GM23338 (cell line): ENCODE data around the gene SYNPO2. TPM values are rescaled to one million over a fixed set of nuclear protein-coding genes. Genes with fewer than 3 reads are reported as not detected.

ENCODE experiments used
- ATAC-seq: fragments of 200-7000 bp; cut with Tn5 transposase; 3 replicates; pipeline ENCODE4 v1.9.1; 2020
- DNase-seq: peaks from one replicate; pipeline ENCODE4 v3.0.0-alpha.2; 2015; ENCODE audit warnings: low spot score
- H2AFZ ChIP-seq: fragments of 200-600 bp; sonication (generic); 2 replicates; pipeline ENCODE4 v1.8.0; 2016; ENCODE audit warnings: antibody characterized with exemption, mild to moderate bottlenecking, moderate library complexity
- H3F3A ChIP-seq: fragments of 200-600 bp; sonication (generic); replicated peaks from 2 replicates; pipeline ENCODE4 v1.8.0; 2017; ENCODE audit warnings: antibody characterized with exemption, mixed run types, low read depth
- H3K27ac ChIP-seq: fragments of 200-600 bp; sonication (generic); 2 replicates; pipeline ENCODE4 v1.6.1; 2016; ENCODE audit warnings: low read depth
- H3K27me3 ChIP-seq: fragments of 200-600 bp; sonication (generic); 2 replicates; pipeline ENCODE4 v1.8.0; 2016; ENCODE audit warnings: mild to moderate bottlenecking, mixed run types, moderate library complexity; ENCODE audit not compliant: insufficient read depth
- H3K36me3 ChIP-seq: fragments of 200-600 bp; sonication (generic); 2 replicates; pipeline ENCODE4 v1.8.0; 2016; ENCODE audit warnings: mild to moderate bottlenecking; ENCODE audit not compliant: insufficient read depth
- H3K4me1 ChIP-seq: fragments of 200-600 bp; sonication (generic); 2 replicates; pipeline ENCODE4 v1.8.0; 2016; ENCODE audit warnings: mild to moderate bottlenecking, moderate library complexity; ENCODE audit not compliant: insufficient read depth
- H3K4me2 ChIP-seq: fragments of 200-600 bp; sonication (generic); 2 replicates; pipeline ENCODE4 v1.7.1; 2017; ENCODE audit warnings: mixed run types
- H3K4me3 ChIP-seq: fragments of 200-600 bp; sonication (generic); 2 replicates; pipeline ENCODE4 v1.6.1; 2016; ENCODE audit warnings: mixed run types
- H3K79me2 ChIP-seq: fragments of 200-600 bp; sonication (generic); replicated peaks from 2 replicates; pipeline ENCODE4 v1.8.0; 2017; ENCODE audit warnings: mild to moderate bottlenecking; ENCODE audit not compliant: insufficient read depth
- H3K9me2 ChIP-seq: fragments of 200-600 bp; sonication (generic); 2 replicates; pipeline ENCODE4 v1.8.0; 2017; ENCODE audit not compliant: insufficient read depth
- H4K20me1 ChIP-seq: fragments of 200-600 bp; sonication (generic); replicated peaks from 2 replicates; pipeline ENCODE4 v1.8.0; 2017; ENCODE audit warnings: mild to moderate bottlenecking; ENCODE audit not compliant: insufficient read depth
- H3K27ac Mint-ChIP-seq: 2 replicates; pipeline ENCODE4 v1.8.0; 2020; ENCODE audit warnings: inconsistent platforms, mild to moderate bottlenecking, moderate library complexity, mixed read lengths
- H3K27me3 Mint-ChIP-seq: 3 replicates; pipeline ENCODE4 v1.8.0; 2022; ENCODE audit warnings: low read depth, mild to moderate bottlenecking, moderate library complexity, mixed read lengths, inconsistent platforms; ENCODE audit not compliant: insufficient read depth, poor library complexity
- H3K36me3 Mint-ChIP-seq: 3 replicates; pipeline ENCODE4 v1.8.0; 2021; ENCODE audit warnings: low read depth, mild to moderate bottlenecking, inconsistent platforms, moderate library complexity, mixed read lengths
- H3K4me1 Mint-ChIP-seq: 3 replicates; pipeline ENCODE4 v1.8.0; 2020; ENCODE audit warnings: mild to moderate bottlenecking, inconsistent platforms, mixed read lengths
- H3K4me3 Mint-ChIP-seq: 3 replicates; pipeline ENCODE4 v1.8.0; 2021; ENCODE audit warnings: moderate library complexity, mild to moderate bottlenecking, inconsistent platforms, mixed read lengths
- H3K9me3 Mint-ChIP-seq: 3 replicates; pipeline ENCODE4 v1.8.0; 2020; ENCODE audit warnings: moderate library complexity, mild to moderate bottlenecking, inconsistent platforms, mixed read lengths
- CREB1 ChIP-seq: fragments of 250-450 bp; sonication (Bioruptor Pico); IDR thresholded peaks from 2 replicates; pipeline ENCODE4 v1.5.0; 2020; ENCODE audit warnings: low read depth, mild to moderate bottlenecking, moderate library complexity
- ETS1 ChIP-seq: IDR thresholded peaks from 2 replicates; pipeline ENCODE4 v1.6.1; 2016; ENCODE audit warnings: antibody characterized with exemption
- EZH2 ChIP-seq: fragments of 200-600 bp; sonication (generic); IDR thresholded peaks from one replicate; pipeline ENCODE4 v1.8.0; 2017; ENCODE audit warnings: antibody characterized with exemption, mild to moderate bottlenecking, low read depth; ENCODE audit not compliant: unreplicated experiment
- EZH2phosphoT487 ChIP-seq: fragments of 200-600 bp; sonication (generic); IDR thresholded peaks from one replicate; pipeline ENCODE4 v1.8.1; 2018; ENCODE audit warnings: antibody characterized with exemption; ENCODE audit not compliant: unreplicated experiment
- JUNB ChIP-seq: IDR thresholded peaks from one replicate; pipeline ENCODE4 v1.6.1; 2016; ENCODE audit warnings: antibody characterized with exemption; ENCODE audit not compliant: unreplicated experiment
- NANOG ChIP-seq: IDR thresholded peaks from 2 replicates; pipeline ENCODE4 v1.6.1; 2016; ENCODE audit warnings: antibody characterized with exemption, borderline replicate concordance
- POLR2AphosphoS5 ChIP-seq: IDR thresholded peaks from 2 replicates; pipeline ENCODE4 v1.6.1; 2016; ENCODE audit warnings: antibody characterized with exemption, low read depth
- STAT1 ChIP-seq: IDR thresholded peaks from one replicate; pipeline ENCODE4 v1.6.1; 2016; ENCODE audit warnings: antibody characterized with exemption; ENCODE audit not compliant: unreplicated experiment
- ZNF114 ChIP-seq: fragments of 250-450 bp; sonication (Bioruptor Pico); IDR thresholded peaks from 2 replicates; pipeline ENCODE4 v1.5.0; 2020; ENCODE audit warnings: mild to moderate bottlenecking, moderate library complexity
- ZNF331 ChIP-seq: fragments of 250-450 bp; sonication (Bioruptor Pico); IDR thresholded peaks from 2 replicates; pipeline ENCODE4 v1.5.0; 2020; ENCODE audit warnings: low read depth, mild to moderate bottlenecking, moderate library complexity
- polyA plus RNA-seq: library from polyadenylated mRNA; unstranded; fragments of >200 nt; fragmentation: Nextera tagmentation; extraction: Ambion mirVana; gene quantifications from 2 replicates; pipeline ENCODE4 v1.2.1, GENCODE V29; 2016
- total RNA-seq: library from RNA; depleted of rRNA; stranded (reverse); fragments of >200 nt; shearing (Covaris generic); gene quantifications from 2 replicates; pipeline ENCODE4 v1.2.3, GENCODE V29; 2014
- TF ChIP-seq, protein P1 (sequence below): IDR thresholded peaks from one replicate; pipeline ENCODE4 v1.6.1; 2018; ENCODE audit warnings: antibody characterized with exemption; ENCODE audit not compliant: unreplicated experiment
- TF ChIP-seq, protein P2 (sequence below): fragments of 250-450 bp; sonication (Bioruptor Pico); IDR thresholded peaks from 2 replicates; pipeline ENCODE4 v1.5.0; 2020; ENCODE audit warnings: mild to moderate bottlenecking, moderate library complexity
- TF ChIP-seq, protein P3 (sequence below), 2 experiments: fragments of 200-600 bp in 1 of 2; sonication (generic) in 1 of 2; conservative IDR thresholded peaks; 2 replicates each; pipeline versions ENCODE4 v1.5.1 to v1.6.1; 2016 to 2017; ENCODE audit warnings: antibody characterized with exemption in 2 of 2, low read depth in 2 of 2, mild to moderate bottlenecking in 2 of 2, moderate library complexity in 1 of 2

The SYNPO2 gene
- total and polyA plus RNA-seq, 2 experiments from 2014 or later = 2.1 to 3.4 TPM

GRCh38 chr4:119005928-119006460 is 117.3 kb downstream of the SYNPO2 start:
- Mint-ChIP-seq H3K4me1 (peaks cover 14% of the 10 kb centered on the region), H3K27me3 (peaks cover 3% of the 10 kb centered on the region), H3K4me3 (no peak overlapping the region), H3K9me3 (peaks cover 3% of the 10 kb centered on the region; the same call in 1 of the 3 replicates), H3K36me3 (no peaks in the 10 kb centered on the region), H3K27ac (no peak overlapping the region)
- H3F3A ChIP-seq = no peaks in the 10 kb centered on the region
- H3K36me3 ChIP-seq = no peaks in the 10 kb centered on the region
- peaks cover 9% of the 10 kb centered on the region for H3K4me1 ChIP-seq
- H3K4me3 ChIP-seq = no peak overlapping the region
- ATAC-seq = no peak
- TF ChIP-seq EZH2phosphoT487 (no peak), EZH2 (no peak), POLR2AphosphoS5 (no peak), ZNF114 (CRISPR knock-in tag) (no peak), STAT1 (no peak), JUNB (no peak), ETS1 (no peak), ZNF331 (CRISPR knock-in tag) (no peak), CREB1 (CRISPR knock-in tag) (no peak), NANOG (no peak)
- TF ChIP-seq, protein P1, sequence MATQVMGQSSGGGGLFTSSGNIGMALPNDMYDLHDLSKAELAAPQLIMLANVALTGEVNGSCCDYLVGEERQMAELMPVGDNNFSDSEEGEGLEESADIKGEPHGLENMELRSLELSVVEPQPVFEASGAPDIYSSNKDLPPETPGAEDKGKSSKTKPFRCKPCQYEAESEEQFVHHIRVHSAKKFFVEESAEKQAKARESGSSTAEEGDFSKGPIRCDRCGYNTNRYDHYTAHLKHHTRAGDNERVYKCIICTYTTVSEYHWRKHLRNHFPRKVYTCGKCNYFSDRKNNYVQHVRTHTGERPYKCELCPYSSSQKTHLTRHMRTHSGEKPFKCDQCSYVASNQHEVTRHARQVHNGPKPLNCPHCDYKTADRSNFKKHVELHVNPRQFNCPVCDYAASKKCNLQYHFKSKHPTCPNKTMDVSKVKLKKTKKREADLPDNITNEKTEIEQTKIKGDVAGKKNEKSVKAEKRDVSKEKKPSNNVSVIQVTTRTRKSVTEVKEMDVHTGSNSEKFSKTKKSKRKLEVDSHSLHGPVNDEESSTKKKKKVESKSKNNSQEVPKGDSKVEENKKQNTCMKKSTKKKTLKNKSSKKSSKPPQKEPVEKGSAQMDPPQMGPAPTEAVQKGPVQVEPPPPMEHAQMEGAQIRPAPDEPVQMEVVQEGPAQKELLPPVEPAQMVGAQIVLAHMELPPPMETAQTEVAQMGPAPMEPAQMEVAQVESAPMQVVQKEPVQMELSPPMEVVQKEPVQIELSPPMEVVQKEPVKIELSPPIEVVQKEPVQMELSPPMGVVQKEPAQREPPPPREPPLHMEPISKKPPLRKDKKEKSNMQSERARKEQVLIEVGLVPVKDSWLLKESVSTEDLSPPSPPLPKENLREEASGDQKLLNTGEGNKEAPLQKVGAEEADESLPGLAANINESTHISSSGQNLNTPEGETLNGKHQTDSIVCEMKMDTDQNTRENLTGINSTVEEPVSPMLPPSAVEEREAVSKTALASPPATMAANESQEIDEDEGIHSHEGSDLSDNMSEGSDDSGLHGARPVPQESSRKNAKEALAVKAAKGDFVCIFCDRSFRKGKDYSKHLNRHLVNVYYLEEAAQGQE = no peak
- TF ChIP-seq, protein P2, sequence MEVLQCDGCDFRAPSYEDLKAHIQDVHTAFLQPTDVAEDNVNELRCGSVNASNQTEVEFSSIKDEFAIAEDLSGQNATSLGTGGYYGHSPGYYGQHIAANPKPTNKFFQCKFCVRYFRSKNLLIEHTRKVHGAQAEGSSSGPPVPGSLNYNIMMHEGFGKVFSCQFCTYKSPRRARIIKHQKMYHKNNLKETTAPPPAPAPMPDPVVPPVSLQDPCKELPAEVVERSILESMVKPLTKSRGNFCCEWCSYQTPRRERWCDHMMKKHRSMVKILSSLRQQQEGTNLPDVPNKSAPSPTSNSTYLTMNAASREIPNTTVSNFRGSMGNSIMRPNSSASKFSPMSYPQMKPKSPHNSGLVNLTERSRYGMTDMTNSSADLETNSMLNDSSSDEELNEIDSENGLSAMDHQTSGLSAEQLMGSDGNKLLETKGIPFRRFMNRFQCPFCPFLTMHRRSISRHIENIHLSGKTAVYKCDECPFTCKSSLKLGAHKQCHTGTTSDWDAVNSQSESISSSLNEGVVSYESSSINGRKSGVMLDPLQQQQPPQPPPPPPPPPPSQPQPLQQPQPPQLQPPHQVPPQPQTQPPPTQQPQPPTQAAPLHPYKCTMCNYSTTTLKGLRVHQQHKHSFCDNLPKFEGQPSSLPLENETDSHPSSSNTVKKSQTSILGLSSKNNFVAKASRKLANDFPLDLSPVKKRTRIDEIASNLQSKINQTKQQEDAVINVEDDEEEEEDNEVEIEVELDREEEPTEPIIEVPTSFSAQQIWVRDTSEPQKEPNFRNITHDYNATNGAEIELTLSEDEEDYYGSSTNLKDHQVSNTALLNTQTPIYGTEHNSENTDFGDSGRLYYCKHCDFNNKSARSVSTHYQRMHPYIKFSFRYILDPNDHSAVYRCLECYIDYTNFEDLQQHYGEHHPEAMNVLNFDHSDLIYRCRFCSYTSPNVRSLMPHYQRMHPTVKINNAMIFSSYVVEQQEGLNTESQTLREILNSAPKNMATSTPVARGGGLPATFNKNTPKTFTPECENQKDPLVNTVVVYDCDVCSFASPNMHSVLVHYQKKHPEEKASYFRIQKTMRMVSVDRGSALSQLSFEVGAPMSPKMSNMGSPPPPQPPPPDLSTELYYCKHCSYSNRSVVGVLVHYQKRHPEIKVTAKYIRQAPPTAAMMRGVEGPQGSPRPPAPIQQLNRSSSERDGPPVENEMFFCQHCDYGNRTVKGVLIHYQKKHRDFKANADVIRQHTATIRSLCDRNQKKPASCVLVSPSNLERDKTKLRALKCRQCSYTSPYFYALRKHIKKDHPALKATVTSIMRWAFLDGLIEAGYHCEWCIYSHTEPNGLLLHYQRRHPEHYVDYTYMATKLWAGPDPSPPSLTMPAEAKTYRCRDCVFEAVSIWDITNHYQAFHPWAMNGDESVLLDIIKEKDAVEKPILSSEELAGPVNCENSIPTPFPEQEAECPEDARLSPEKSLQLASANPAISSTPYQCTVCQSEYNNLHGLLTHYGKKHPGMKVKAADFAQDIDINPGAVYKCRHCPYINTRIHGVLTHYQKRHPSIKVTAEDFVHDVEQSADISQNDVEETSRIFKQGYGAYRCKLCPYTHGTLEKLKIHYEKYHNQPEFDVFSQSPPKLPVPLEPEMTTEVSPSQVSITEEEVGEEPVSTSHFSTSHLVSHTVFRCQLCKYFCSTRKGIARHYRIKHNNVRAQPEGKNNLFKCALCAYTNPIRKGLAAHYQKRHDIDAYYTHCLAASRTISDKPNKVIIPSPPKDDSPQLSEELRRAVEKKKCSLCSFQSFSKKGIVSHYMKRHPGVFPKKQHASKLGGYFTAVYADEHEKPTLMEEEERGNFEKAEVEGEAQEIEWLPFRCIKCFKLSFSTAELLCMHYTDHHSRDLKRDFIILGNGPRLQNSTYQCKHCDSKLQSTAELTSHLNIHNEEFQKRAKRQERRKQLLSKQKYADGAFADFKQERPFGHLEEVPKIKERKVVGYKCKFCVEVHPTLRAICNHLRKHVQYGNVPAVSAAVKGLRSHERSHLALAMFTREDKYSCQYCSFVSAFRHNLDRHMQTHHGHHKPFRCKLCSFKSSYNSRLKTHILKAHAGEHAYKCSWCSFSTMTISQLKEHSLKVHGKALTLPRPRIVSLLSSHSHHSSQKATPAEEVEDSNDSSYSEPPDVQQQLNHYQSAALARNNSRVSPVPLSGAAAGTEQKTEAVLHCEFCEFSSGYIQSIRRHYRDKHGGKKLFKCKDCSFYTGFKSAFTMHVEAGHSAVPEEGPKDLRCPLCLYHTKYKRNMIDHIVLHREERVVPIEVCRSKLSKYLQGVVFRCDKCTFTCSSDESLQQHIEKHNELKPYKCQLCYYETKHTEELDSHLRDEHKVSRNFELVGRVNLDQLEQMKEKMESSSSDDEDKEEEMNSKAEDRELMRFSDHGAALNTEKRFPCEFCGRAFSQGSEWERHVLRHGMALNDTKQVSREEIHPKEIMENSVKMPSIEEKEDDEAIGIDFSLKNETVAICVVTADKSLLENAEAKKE (CRISPR knock-in tag) = no peak
- TF ChIP-seq, protein P3, sequence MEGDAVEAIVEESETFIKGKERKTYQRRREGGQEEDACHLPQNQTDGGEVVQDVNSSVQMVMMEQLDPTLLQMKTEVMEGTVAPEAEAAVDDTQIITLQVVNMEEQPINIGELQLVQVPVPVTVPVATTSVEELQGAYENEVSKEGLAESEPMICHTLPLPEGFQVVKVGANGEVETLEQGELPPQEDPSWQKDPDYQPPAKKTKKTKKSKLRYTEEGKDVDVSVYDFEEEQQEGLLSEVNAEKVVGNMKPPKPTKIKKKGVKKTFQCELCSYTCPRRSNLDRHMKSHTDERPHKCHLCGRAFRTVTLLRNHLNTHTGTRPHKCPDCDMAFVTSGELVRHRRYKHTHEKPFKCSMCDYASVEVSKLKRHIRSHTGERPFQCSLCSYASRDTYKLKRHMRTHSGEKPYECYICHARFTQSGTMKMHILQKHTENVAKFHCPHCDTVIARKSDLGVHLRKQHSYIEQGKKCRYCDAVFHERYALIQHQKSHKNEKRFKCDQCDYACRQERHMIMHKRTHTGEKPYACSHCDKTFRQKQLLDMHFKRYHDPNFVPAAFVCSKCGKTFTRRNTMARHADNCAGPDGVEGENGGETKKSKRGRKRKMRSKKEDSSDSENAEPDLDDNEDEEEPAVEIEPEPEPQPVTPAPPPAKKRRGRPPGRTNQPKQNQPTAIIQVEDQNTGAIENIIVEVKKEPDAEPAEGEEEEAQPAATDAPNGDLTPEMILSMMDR (conservative IDR thresholded peaks at IDR 0.05; ENCODE audit: low read depth in 2 of 2) = no peak
- no peaks in the 10 kb centered on the region for H3K79me2 ChIP-seq
- no peak overlapping the region for H2AFZ ChIP-seq
- no peaks in the 10 kb centered on the region for H3K9me2 ChIP-seq
- H3K27ac ChIP-seq = no peak overlapping the region
- DNase-seq = no peak
- H4K20me1 ChIP-seq = no peaks in the 10 kb centered on the region
- no peaks in the 10 kb centered on the region for H3K27me3 ChIP-seq
- no peak overlapping the region for H3K4me2 ChIP-seq
